Nephron (organoid): Measurements from ENCODE around the gene FBXO2.

Experiments
- H3K27ac Mint-ChIP-seq, 3 experiments: 2 replicates each; pipeline ENCODE4 v1.8.0; 2020; ENCODE audit warnings: mixed read lengths in 3 of 3, mild to moderate bottlenecking in 2 of 3, moderate library complexity in 1 of 3
- H3K27me3 Mint-ChIP-seq: 2 replicates; pipeline ENCODE4 v1.8.0; 2021; ENCODE audit warnings: low read depth, mild to moderate bottlenecking, moderate library complexity, mixed read lengths
- H3K36me3 Mint-ChIP-seq: 2 replicates; pipeline ENCODE4 v1.8.0; 2020; ENCODE audit warnings: low read depth, mixed read lengths
- H3K4me1 Mint-ChIP-seq: 2 replicates; pipeline ENCODE4 v1.8.0; 2020; ENCODE audit warnings: mixed read lengths
- H3K4me3 Mint-ChIP-seq, 3 experiments: 2 replicates each; pipeline ENCODE4 v1.8.0; 2020; ENCODE audit warnings: mild to moderate bottlenecking in 3 of 3, mixed read lengths in 3 of 3, moderate library complexity in 2 of 3
- H3K9me3 Mint-ChIP-seq: 2 replicates; pipeline ENCODE4 v1.8.0; 2020; ENCODE audit warnings: mixed read lengths
- CTCF ChIP-seq, 3 experiments: fragments of 200-600 bp; sonication (generic); IDR thresholded peaks; one replicate each; pipeline ENCODE4 v1.5.0; 2021; ENCODE audit warnings: antibody characterized with exemption in 3 of 3; ENCODE audit not compliant: unreplicated experiment in 3 of 3

The FBXO2 gene

DNA sequence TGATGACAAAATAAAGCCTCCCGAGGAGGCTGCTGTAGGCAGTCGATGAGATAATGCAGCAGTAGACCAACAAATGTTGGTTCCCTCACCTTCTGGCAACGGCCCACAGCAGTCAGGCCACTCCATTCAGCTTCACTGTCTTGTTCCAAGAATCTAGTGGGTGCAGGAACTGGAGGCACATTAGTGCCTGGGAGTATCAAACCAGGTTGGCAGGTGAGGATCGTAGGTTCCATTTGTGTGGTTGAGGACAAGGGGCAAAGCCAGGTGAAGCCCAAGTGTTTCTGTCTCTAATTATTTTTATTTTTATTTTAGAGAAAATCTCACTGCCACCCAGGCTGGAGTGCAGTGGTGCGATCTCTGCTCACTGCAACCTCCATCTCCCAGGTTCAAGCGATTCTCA lies 13.3 kb downstream of the FBXO2 start:
- peaks cover 52% of the 10 kb centered on the region for H3K27me3 Mint-ChIP-seq

DNA sequence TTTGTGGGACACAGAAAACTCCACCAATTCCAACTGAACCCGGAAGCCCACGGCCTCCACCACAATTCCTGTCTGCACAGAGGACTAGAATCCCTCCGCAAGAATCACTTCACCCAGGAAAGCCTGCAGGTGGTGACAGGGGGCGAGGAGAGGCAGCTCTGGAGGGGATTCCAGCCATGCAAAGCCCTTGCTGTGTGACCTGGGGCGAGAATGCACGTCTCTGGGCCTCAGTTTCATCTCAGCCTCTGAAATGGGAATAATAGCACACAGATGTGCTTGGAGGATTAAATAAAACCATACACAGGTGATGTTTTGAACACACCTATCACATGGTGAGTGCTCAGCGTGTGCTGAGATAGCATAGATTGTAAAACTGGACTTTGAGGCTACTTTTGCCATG lies 14.1 kb downstream of the FBXO2 start:
- Mint-ChIP-seq H3K27me3 (peaks cover 52% of the 10 kb centered on the region), H3K9me3 (peaks cover 3% of the 10 kb centered on the region), H3K36me3 (no peaks in the 10 kb centered on the region), H3K4me1 (no peaks in the 10 kb centered on the region), H3K4me3 (no peak overlapping the region), H3K27ac (no peak overlapping the region)
- no peak for TF ChIP-seq CTCF (IDR thresholded peaks at IDR 0.05; ENCODE audit: unreplicated experiment in 3 of 3)

More for the DNA sequence above, 13.3 kb downstream of the FBXO2 start:
- H3K36me3 Mint-ChIP-seq = no peaks in the 10 kb centered on the region
- no peak for TF ChIP-seq CTCF (IDR thresholded peaks at IDR 0.05; ENCODE audit: unreplicated experiment in 3 of 3)
- H3K27ac Mint-ChIP-seq = no peak overlapping the region
- peaks cover under 1% of the 10 kb centered on the region for H3K9me3 Mint-ChIP-seq
- no peak overlapping the region for H3K4me3 Mint-ChIP-seq
- H3K4me1 Mint-ChIP-seq = no peaks in the 10 kb centered on the region

- Mint-ChIP-seq H3K4me1 (no peaks in the 10 kb centered on the region), H3K36me3 (no peaks in the 10 kb centered on the region)
- no peak for TF ChIP-seq CTCF (IDR thresholded peaks at IDR 0.05; ENCODE audit: unreplicated experiment in 3 of 3)
Observed at GRCh38 chr1:11639372-11639771, 14.9 kb downstream of the FBXO2 start.

GRCh38 chr1:11638121-11638520 lies 16.1 kb downstream of the FBXO2 start:
- Mint-ChIP-seq H3K27ac (no peak overlapping the region), H3K4me1 (no peaks in the 10 kb centered on the region), H3K9me3 (peaks cover 3% of the 10 kb centered on the region), H3K36me3 (no peaks in the 10 kb centered on the region), H3K27me3 (peaks cover 42% of the 10 kb centered on the region), H3K4me3 (no peak overlapping the region)
- no peak for TF ChIP-seq CTCF (IDR thresholded peaks at IDR 0.05; ENCODE audit: unreplicated experiment in 3 of 3)

More at GRCh38 chr1:11639372-11639771, 14.9 kb downstream of the FBXO2 start:
- no peak overlapping the region for H3K27ac Mint-ChIP-seq
- no peak overlapping the region for H3K4me3 Mint-ChIP-seq
- H3K9me3 Mint-ChIP-seq = peaks cover 3% of the 10 kb centered on the region
- peaks cover 54% of the 10 kb centered on the region for H3K27me3 Mint-ChIP-seq

DNA sequence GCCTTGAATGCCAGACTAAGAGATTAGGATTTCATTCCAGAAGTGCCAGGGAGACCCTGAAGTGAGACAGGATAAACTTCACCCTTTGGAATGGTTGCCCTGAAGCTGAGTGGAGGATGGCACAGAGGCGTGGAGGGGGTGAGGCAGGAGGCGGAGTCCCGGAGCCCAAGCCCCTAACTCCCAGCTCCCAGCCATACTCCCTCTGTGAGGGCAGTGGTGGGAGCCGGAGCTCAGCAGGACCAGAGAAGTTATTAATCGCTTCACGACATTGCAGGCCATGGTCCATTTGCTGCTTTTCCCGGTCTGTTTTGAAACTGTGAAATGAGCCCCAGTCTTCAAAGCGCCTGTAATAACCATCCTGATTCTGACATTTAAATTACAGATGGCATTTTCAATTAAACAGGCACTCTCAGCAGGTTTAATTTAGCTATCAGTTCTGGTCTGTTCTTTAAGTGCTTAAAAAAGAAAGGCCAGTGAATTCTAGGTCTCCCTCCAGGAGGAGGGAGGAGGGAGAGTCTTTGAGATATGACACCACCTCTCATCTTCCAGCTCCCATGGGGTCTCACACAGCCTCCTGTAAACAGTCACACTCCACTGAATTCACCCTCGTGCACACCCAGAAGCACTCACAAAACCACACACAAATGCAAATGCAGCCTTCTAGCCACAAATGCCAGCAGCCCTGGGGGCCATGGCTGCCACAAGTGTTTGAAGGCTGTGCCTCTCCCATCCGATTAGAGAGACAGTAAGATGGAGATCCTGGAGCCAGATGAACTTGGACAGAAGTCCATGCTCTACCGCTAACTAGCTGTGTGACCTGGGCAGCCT lies 19.6 kb downstream of the FBXO2 start:
- Mint-ChIP-seq H3K27ac (no peak overlapping the region), H3K9me3 (peaks cover 3% of the 10 kb centered on the region), H3K4me1 (no peaks in the 10 kb centered on the region), H3K36me3 (no peaks in the 10 kb centered on the region), H3K27me3 (peaks cover 42% of the 10 kb centered on the region), H3K4me3 (no peak overlapping the region)
- no peak for TF ChIP-seq CTCF (IDR thresholded peaks at IDR 0.05; ENCODE audit: unreplicated experiment in 3 of 3)
